CD4-positive, alpha-beta T cell treated with Interleukin-17A for 1 hour (primary cell): ENCODE data around the gene RPL5.

Source experiments
- DNase-seq: peaks from one replicate; pipeline ENCODE4 v3.0.0-alpha.2; 2020

The RPL5 gene

DNA sequence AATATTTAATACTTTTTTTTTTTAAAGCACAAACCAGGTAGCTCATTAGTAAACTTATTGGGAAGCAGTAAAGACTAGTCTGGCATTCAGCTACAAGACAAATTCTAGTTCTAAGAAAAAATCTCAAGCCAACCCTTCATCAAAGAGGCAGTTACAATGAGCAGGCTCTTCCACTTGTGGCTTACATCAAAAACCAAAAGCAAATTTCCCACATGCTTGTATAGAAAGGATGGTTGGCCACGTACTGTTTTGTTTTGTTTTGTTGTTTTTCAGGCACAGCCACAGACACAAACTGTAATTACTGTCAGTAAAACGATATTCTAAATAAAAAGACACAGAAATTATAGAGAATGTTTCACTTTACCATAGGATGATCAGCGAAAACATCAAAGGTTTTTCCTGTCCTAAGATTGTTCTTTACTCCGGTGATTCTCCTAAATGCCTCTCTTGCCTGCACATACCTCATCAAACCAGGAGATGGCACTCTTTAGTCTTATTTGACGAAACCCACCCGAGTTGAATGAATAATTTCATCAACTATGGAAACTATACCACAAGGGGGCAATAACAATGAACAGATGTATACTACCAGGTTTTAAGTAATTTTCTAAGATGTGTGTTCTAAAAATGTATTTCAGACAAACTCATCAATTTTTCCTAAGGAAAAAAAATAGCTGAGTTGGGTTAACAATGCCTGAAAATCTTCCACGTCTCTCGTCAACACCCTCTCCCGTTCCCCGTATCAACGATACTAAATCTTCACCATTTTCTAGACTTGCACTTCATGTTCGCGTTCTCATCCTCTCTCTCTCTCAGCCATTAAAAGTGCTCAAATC is 26.9 kb downstream of the RPL5 start:
- DNase-seq = peak; percentile 89

GRCh38 chr1:92859400-92860039 is 27.7 kb downstream of the RPL5 start:
- no peak for DNase-seq

GRCh38 chr1:92862605-92863004 is 30.8 kb downstream of the RPL5 start:
- DNase-seq = no peak

DNA sequence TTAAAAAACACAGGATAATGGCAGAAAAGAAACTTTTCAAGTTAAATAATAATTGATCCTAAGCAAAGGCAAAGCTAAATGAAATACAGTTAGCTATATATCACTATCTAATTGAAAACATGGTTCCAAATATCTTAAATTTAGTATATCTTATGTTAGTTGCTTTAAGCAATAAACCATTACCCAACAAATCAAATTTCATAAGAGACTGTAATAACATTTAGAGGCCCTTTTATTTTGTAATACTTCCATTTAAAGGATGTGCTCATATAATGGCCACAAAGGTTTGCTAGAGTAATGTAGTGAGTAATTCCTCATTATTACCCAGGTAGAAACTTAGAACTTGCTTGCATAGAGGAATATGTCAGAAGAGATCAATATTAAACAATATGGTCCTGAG is 32.3 kb downstream of the RPL5 start:
- DNase-seq = no peak

- no peak for DNase-seq
Observed at GRCh38 chr1:92870591-92870990, 38.8 kb downstream of the RPL5 start.

GRCh38 chr1:92872719-92873118 is 40.9 kb downstream of the RPL5 start:
- DNase-seq = no peak

- DNase-seq = no peak
Observed at GRCh38 chr1:92874987-92875386, 43.1 kb downstream of the RPL5 start.

DNA sequence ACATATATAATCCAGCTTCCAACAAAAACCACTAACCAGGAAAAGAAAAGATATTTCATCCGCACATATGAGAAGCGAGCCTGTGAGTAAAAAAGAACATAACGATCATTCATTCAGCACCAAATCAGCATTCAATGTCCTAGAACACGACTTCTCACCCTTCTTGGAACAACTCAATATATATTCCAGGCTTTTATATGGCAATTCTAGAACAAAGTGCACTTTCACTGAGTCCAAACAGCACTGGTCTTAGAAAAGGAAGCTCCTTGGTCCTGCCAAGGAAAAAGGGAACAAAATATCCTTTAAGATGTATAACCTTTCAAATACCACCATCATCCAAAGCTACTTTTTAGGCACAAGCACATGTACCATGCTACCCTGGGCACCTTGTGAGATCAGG is 44.5 kb downstream of the RPL5 start:
- no peak for DNase-seq

DNA sequence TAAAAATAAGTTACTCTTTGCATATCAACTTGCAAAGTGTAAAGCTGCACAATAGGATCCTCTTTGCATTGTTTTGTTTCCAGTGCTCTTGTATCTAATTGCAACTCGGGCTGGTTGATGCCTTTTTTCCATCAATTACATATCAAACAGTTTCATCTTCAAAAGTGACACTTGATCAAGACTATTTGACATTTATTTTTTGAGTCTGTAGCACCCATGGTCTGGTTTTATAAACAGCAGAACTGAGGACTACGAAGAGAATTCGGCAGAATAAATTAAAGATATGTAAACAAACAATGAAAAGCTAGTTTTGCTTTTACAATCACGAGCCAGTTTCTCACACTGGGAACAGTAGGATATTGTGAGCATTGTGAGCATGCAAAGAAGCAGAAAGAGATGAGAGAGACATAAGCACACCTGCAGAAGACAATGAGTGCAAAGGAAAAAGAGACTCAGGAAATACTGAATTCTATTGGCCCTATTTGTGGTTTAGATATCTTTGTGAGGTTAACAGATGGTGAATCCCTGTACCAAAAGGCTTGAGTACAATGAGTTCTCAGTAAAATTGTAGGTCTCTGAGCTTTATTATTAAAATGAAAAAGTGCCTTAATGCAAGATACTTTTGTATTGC is 45.4 kb downstream of the RPL5 start:
- peak; percentile 17 for DNase-seq

GRCh38 chr1:92877792-92878191 is 46.0 kb downstream of the RPL5 start:
- DNase-seq = peak; percentile 41

- DNase-seq = no peak
Observed at GRCh38 chr1:92879316-92879968, 47.6 kb downstream of the RPL5 start.

- no peak for DNase-seq
Observed at GRCh38 chr1:92881391-92881790, 49.6 kb downstream of the RPL5 start.

GRCh38 chr1:92882819-92883218 is 51.0 kb downstream of the RPL5 start:
- peak; percentile 71 for DNase-seq

- no peak for DNase-seq
Observed at GRCh38 chr1:92883297-92883696, 51.5 kb downstream of the RPL5 start.

GRCh38 chr1:92884195-92884594 is 52.4 kb downstream of the RPL5 start:
- DNase-seq = no peak

DNA sequence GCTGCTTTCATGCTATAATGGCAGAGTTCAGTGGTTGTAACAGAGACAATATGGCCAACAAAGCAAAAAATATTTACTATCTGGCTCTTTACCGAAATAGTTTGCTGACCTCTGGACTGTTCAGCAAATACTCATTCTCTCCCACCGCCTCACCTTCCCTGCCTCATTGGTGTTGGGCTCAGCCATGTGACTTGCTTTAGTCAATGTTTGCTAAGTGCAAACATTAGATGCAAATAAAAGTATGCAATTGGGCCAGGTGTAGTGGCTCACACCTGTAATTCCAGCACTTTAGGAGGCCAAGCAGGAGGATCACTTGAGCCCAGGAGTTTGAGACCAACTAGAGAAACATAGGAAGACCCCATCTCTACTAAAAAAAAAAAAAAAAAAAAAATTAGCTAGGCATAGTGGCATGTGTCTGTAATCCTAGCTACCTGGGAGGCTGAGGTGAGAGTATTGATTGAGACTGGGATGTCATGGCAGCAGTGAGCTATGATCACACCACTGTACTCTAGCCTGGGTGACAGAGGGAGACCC is 55.1 kb downstream of the RPL5 start:
- no peak for DNase-seq

GRCh38 chr1:92887465-92887864 is 55.6 kb downstream of the RPL5 start:
- no peak for DNase-seq
